GM12878 (cell line): ENCODE measurements around the gene CTNNA2. TPM values are rescaled to one million over a fixed set of nuclear protein-coding genes. Genes with fewer than 3 reads are reported as not detected.

Experiments
- ATAC-seq: fragments of 200-7000 bp; cut with Tn5 transposase; 3 replicates; pipeline ENCODE4 v1.9.1; 2020; ENCODE audit warnings: mild to moderate bottlenecking, moderate library complexity
- BruUV-seq: library from RNA; stranded (reverse); fragments of 400-500 nt; replicated peaks from 2 replicates; lab custom pipeline; 2021; lab: Mats Ljungman, UMichigan
- CTCF ChIA-PET: fragments of 300-600 bp; sonication (Branson Sonifier 250); formaldehyde crosslinking; extraction: SDS; loops from one replicate; lab custom pipeline; 2021; ENCODE audit warnings: inconsistent platforms; lab: Yijun Ruan, JAX
- POLR2A ChIA-PET: fragments of 350-600 bp; formaldehyde crosslinking; extraction: SDS; loops from one replicate; lab custom pipeline; 2021; ENCODE audit warnings: inconsistent platforms; lab: Charles Lee
- RAD21 ChIA-PET: fragments of 300-600 bp; sonication (Branson Sonifier 250); formaldehyde crosslinking; loops from one replicate; lab custom pipeline; 2023; ENCODE audit warnings: antibody characterized with exemption; ENCODE audit not compliant: unreplicated experiment; lab: Charles Lee
- SMC1A ChIA-PET: fragments of 300-600 bp; sonication (Branson Sonifier 250); formaldehyde crosslinking; loops from one replicate; lab custom pipeline; 2023; ENCODE audit not compliant: unreplicated experiment, uncharacterized antibody; lab: Charles Lee
- DNase-seq: peaks from one replicate; pipeline ENCODE4 v3.0.0-alpha.2; 2011; ENCODE audit warnings: low read depth, low spot score
- FAIRE-seq: peaks from 3 replicates; lab custom pipeline; 2011; peaks lifted over from hg19 to GRCh38; lab: Jason Lieb, UNC
- H2AFZ ChIP-seq: 2 replicates; pipeline ENCODE4 v1.6.0; 2011; ENCODE audit warnings: low read depth, low read length, control low read depth; ENCODE audit not compliant: control insufficient read depth
- H3K27ac ChIP-seq: 2 replicates; pipeline ENCODE4 v1.5.1; 2011; ENCODE audit warnings: control low read depth; ENCODE audit not compliant: control insufficient read depth, insufficient read depth
- H3K27me3 ChIP-seq, 2 experiments: replicated peaks in 1 of 2; 2 replicates each; pipeline versions ENCODE4 v1.6.0 to v1.6.1; 2011; ENCODE audit warnings: low read length in 1 of 2; ENCODE audit not compliant: control insufficient read depth in 2 of 2, insufficient read depth in 2 of 2
- H3K36me3 ChIP-seq, 2 experiments: 2 replicates each; pipeline ENCODE4 v1.5.1; 2011; ENCODE audit warnings: low read length in 1 of 2; ENCODE audit not compliant: control insufficient read depth in 2 of 2, insufficient read depth in 2 of 2
- H3K4me1 ChIP-seq: 2 replicates; pipeline ENCODE4 v1.6.1; 2011; ENCODE audit warnings: mild to moderate bottlenecking, low read length, moderate library complexity, mixed read lengths; ENCODE audit not compliant: control insufficient read depth, insufficient read depth
- H3K4me2 ChIP-seq: 2 replicates; pipeline ENCODE4 v1.6.0; 2011; ENCODE audit warnings: control low read depth; ENCODE audit not compliant: control insufficient read depth, insufficient read depth
- H3K4me3 ChIP-seq: fragments of 200-600 bp; sonication (generic); 2 replicates; pipeline ENCODE4 v1.5.1; 2016
- H3K79me2 ChIP-seq: 2 replicates; pipeline ENCODE4 v1.6.0; 2011; ENCODE audit warnings: low read length; ENCODE audit not compliant: control insufficient read depth, insufficient read depth
- H3K9ac ChIP-seq: 2 replicates; pipeline ENCODE4 v1.8.0; 2011; ENCODE audit warnings: low read length, control low read depth, mixed read lengths; ENCODE audit not compliant: control insufficient read depth, insufficient read depth
- H3K9me3 ChIP-seq: replicated peaks from 3 replicates; pipeline ENCODE4 v1.5.1; 2011; ENCODE audit warnings: mild to moderate bottlenecking, low read length; ENCODE audit not compliant: control insufficient read depth, insufficient read depth
- H4K20me1 ChIP-seq: 2 replicates; pipeline ENCODE4 v1.6.0; 2011; ENCODE audit not compliant: control insufficient read depth, insufficient read depth
- CBX3 ChIP-seq: fragments of 200-600 bp; sonication (generic); IDR thresholded peaks from 2 replicates; pipeline ENCODE4 v1.6.1; 2016; ENCODE audit warnings: low read depth, borderline replicate concordance
- CHD4 ChIP-seq: fragments of 200-600 bp; sonication (generic); IDR thresholded peaks from 2 replicates; pipeline ENCODE4 v1.6.1; 2016; ENCODE audit warnings: mild to moderate bottlenecking
- FOS ChIP-seq: IDR thresholded peaks from 3 replicates; pipeline ENCODE4 v1.6.1; 2011; ENCODE audit warnings: borderline replicate concordance; ENCODE audit not compliant: insufficient read length; ENCODE audit errors: extremely low read depth
- HDAC2 ChIP-seq: fragments of 200-600 bp; sonication (generic); IDR thresholded peaks from 2 replicates; pipeline ENCODE4 v1.6.1; 2017
- RAD21 ChIP-seq: IDR thresholded peaks from 2 replicates; pipeline ENCODE4 v1.6.1; 2011; ENCODE audit warnings: mild to moderate bottlenecking, low read depth, low read length, moderate library complexity; ENCODE audit not compliant: insufficient read depth
- SREBF2 ChIP-seq: IDR thresholded peaks from 2 replicates; pipeline ENCODE4 v1.6.1; 2012; ENCODE audit warnings: mild to moderate bottlenecking, low read length
- STAT3 ChIP-seq: IDR thresholded peaks from 2 replicates; pipeline ENCODE4 v1.6.1; 2011; ENCODE audit warnings: low read depth, low read length, improper control_type of control experiment
- ZSCAN29 ChIP-seq: fragments of 450-650 bp; IDR thresholded peaks from 2 replicates; pipeline ENCODE4 v1.6.1; 2017; ENCODE audit warnings: mild to moderate bottlenecking, moderate library complexity
- ZZZ3 ChIP-seq: IDR thresholded peaks from 2 replicates; pipeline ENCODE4 v1.6.1; 2011; ENCODE audit warnings: low read depth; ENCODE audit not compliant: control insufficient read depth, insufficient read length
- WGBS: methylation state at CpG from one replicate; pipeline ENCODE4 v1.1.6; 2016; ENCODE audit warnings: low lambda C conversion rate; ENCODE audit not compliant: insufficient replicate concordance, insufficient coverage; ENCODE audit errors: missing lambda C conversion rate; 5-methylcytosine and 5-hydroxymethylcytosine counted together
- in situ Hi-C: fragments of 300-500 bp; cut with MboI; formaldehyde crosslinking; loops from 9 replicates; pipeline ENCODE4 v1.14.3; 2018; ENCODE audit warnings: mixed read lengths
- intact Hi-C: fragments of 100-400 bp; cut with micrococcal nuclease; formaldehyde crosslinking; loops from one replicate; pipeline ENCODE4 v1.14.2; 2022; ENCODE audit not compliant: unreplicated experiment
- polyA plus RNA-seq, 11 experiments: library from polyadenylated mRNA; depleted of rRNA in 4 of 11; unstranded in 6 of 11; stranded (reverse) in 5 of 11; fragments of >200 nt; fragmentation: Nextera tagmentation in 4 of 11; fragmentation: Illumina TruSeq in 1 of 11; extraction: Ambion mirVana in 4 of 11; extraction: Trizol in 1 of 11; gene quantifications; 1 replicate in 1 of 11; 2 replicates in 10 of 11; pipeline versions ENCODE4 v1.2.1 to v1.2.3, GENCODE V29; 2011 to 2016; ENCODE audit warnings: inconsistent platforms in 2 of 11, missing spikeins in 2 of 11, low read depth in 1 of 11
- total RNA-seq, 4 experiments: library from RNA; depleted of rRNA in 3 of 4; stranded (reverse); fragments of >200 nt in 3 of 4; fragmentation: Illumina TruSeq in 1 of 4; extraction: Trizol in 1 of 4; gene quantifications; 2 replicates each; pipeline versions ENCODE4 v1.2.1 to v1.2.3, GENCODE V29; 2013 to 2021
- TF ChIP-seq, protein P1 (sequence below), 3 experiments: IDR thresholded peaks in 2 of 3; conservative IDR thresholded peaks in 1 of 3; 2 replicates each; pipeline ENCODE4 v1.5.1; 2011; ENCODE audit warnings: low read depth in 3 of 3, low read length in 3 of 3, mild to moderate bottlenecking in 3 of 3, control low read depth in 2 of 3, moderate library complexity in 2 of 3, inconsistent platforms in 1 of 3, mixed read lengths in 1 of 3; ENCODE audit not compliant: control insufficient read depth in 2 of 3, insufficient read depth in 1 of 3; ENCODE audit errors: extremely low read depth in 1 of 3
- TF ChIP-seq, protein P2 (sequence below): fragments of 450-650 bp; formaldehyde crosslinking; IDR thresholded peaks from 2 replicates; pipeline ENCODE4 v1.4.0; 2022; ENCODE audit warnings: mild to moderate bottlenecking, moderate library complexity

The CTNNA2 gene
- total and polyA plus RNA-seq, 10 of the 15 experiments (the other 5 are each of a cell fraction or from before 2014, with no cell fraction given): 2.4 to 36.2 (median 6.6) TPM

DNA sequence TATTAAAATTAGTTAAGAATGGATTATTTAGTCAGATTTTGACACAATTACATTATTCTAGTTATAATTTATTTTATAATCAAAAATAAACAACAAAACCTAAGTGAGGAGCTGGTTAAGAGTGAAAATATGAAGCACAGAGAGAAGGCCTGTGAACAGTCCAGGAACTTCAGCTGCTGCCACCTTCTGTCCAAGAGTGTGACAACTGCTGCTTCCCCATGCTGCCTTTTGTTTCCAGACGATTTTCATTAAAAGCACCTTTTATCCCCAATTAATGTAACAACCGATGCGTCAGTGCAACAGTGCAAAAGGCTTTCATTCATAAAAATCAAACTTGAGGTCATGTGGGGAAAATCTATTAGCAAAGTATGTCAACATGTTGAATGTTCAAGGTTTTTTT, 363.6 kb downstream of the CTNNA2 start:
- intact Hi-C loops: no loop called here
- no peaks in the 10 kb centered on the region for H3K4me1 ChIP-seq
- no peak for FAIRE-seq
- no TSS peak for BruUV-seq
- 21% methylated on average over 3 of the region's 3 CpGs for WGBS
- TF ChIP-seq SREBF2 (no peak), HDAC2 (no peak), RAD21 (0 out of 2 replicates have a peak, but pooled peaks have one; percentile 5), STAT3 (no peak)
- TF ChIP-seq, protein P1, sequence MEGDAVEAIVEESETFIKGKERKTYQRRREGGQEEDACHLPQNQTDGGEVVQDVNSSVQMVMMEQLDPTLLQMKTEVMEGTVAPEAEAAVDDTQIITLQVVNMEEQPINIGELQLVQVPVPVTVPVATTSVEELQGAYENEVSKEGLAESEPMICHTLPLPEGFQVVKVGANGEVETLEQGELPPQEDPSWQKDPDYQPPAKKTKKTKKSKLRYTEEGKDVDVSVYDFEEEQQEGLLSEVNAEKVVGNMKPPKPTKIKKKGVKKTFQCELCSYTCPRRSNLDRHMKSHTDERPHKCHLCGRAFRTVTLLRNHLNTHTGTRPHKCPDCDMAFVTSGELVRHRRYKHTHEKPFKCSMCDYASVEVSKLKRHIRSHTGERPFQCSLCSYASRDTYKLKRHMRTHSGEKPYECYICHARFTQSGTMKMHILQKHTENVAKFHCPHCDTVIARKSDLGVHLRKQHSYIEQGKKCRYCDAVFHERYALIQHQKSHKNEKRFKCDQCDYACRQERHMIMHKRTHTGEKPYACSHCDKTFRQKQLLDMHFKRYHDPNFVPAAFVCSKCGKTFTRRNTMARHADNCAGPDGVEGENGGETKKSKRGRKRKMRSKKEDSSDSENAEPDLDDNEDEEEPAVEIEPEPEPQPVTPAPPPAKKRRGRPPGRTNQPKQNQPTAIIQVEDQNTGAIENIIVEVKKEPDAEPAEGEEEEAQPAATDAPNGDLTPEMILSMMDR (IDR thresholded peaks at IDR 0.05 in 2 of 3, conservative IDR thresholded peaks at IDR 0.05 in 1 of 3; ENCODE audit: control insufficient read depth in 2 of 3, extremely low read depth in 1 of 3, insufficient read depth in 1 of 3, low read depth in 3 of 3, low read length in 3 of 3): peak; percentile 23 to 33 (median 29); a peak in 4 of 6 replicates
- TF ChIP-seq, all 136 proteins: peak for 2
- Histone ChIP-seq H3K79me2 (no peaks in the 10 kb centered on the region), H3K27me3 (no peaks in the 10 kb centered on the region), H3K36me3 (no peaks in the 10 kb centered on the region), H3K9ac (no peak overlapping the region), H3K9me3 (no peaks in the 10 kb centered on the region), H4K20me1 (no peaks in the 10 kb centered on the region), H3K4me2 (no peak overlapping the region), H3K27ac (no peak overlapping the region), H3K4me3 (no peak overlapping the region), H2AFZ (no peak overlapping the region)
- ATAC-seq (0 out of 3 replicates have a peak, but pooled peaks have one; percentile 46), DNase-seq (no peak)
- ChIA-PET SMC1A (no interaction called here), RAD21 (no interaction called here), POLR2A (no interaction called here), CTCF (interaction anchor here (0.9 kb wide), 1 partner anchor 13 kb away, joined by 3 read pairs; no protein-coding TSS in a partner anchor)
- in situ Hi-C loops: no loop called here

DNA sequence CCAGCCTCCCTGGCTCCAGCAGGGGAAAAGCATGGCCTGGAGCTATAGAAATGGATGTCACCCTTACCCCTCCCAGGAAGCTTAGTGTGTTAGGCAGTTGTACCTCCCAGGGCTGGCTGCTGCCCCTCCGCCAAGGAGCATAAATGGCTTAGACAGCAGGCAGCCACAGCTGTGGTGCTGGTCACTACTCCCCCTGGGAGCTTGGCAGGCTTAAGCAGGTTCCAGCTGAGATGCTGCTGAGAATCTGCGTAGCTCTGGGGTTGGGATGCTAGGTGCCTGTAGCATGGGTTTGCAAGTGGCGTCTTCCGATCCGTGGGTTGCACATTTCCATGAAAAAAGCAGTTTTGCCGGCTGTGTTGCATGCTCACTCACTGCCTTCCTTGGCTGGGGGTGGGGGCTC, 369.7 kb downstream of the CTNNA2 start:
- ChIA-PET POLR2A (no interaction called here), SMC1A (no interaction called here), RAD21 (no interaction called here), CTCF (no interaction called here)
- ATAC-seq (no peak), DNase-seq (no peak), FAIRE-seq (no peak)
- Histone ChIP-seq H3K27ac (no peak overlapping the region), H3K79me2 (no peaks in the 10 kb centered on the region), H3K9me3 (no peaks in the 10 kb centered on the region), H4K20me1 (no peaks in the 10 kb centered on the region), H3K36me3 (no peaks in the 10 kb centered on the region), H3K27me3 (no peaks in the 10 kb centered on the region), H3K4me3 (no peak overlapping the region), H3K9ac (no peak overlapping the region), H3K4me1 (no peaks in the 10 kb centered on the region), H2AFZ (no peak overlapping the region), H3K4me2 (no peak overlapping the region)
- no peak for TF ChIP-seq CBX3
- TF ChIP-seq ZSCAN29: no peak
- no peak for TF ChIP-seq FOS
- TF ChIP-seq, protein P2, sequence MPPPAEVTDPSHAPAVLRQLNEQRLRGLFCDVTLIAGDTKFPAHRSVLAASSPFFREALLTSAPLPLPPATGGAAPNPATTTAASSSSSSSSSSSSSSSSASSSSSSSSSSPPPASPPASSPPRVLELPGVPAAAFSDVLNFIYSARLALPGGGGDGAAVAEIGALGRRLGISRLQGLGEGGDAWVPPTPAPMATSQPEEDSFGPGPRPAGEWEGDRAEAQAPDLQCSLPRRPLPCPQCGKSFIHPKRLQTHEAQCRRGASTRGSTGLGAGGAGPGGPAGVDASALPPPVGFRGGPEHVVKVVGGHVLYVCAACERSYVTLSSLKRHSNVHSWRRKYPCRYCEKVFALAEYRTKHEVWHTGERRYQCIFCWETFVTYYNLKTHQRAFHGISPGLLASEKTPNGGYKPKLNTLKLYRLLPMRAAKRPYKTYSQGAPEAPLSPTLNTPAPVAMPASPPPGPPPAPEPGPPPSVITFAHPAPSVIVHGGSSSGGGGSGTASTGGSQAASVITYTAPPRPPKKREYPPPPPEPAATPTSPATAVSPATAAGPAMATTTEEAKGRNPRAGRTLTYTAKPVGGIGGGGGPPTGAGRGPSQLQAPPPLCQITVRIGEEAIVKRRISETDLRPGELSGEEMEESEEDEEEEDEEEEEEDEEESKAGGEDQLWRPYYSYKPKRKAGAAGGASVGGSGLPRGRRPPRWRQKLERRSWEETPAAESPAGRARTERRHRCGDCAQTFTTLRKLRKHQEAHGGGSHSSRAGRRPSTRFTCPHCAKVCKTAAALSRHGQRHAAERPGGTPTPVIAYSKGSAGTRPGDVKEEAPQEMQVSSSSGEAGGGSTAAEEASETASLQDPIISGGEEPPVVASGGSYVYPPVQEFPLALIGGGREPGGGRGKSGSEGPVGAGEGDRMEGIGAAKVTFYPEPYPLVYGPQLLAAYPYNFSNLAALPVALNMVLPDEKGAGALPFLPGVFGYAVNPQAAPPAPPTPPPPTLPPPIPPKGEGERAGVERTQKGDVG: no peak
- no peak for TF ChIP-seq CHD4
- TF ChIP-seq ZZZ3: no peak
- in situ Hi-C loops: loop anchor here (10.0 kb wide), 1 partner anchor 658 kb away; no protein-coding TSS in a partner anchor
- BruUV-seq: no TSS peak
- WGBS: 60% methylated on average over 3 of the region's 6 CpGs
- intact Hi-C loops: loop anchor here (10.0 kb wide), 1 partner anchor 838 kb away; no protein-coding TSS in a partner anchor
